T-helper 9 cell (primary cell): ENCODE data around the gene GRHL1.

Experiments
- DNase-seq: peaks from one replicate; pipeline ENCODE4 v3.0.0-alpha.2; 2020

Gene GRHL1

DNA sequence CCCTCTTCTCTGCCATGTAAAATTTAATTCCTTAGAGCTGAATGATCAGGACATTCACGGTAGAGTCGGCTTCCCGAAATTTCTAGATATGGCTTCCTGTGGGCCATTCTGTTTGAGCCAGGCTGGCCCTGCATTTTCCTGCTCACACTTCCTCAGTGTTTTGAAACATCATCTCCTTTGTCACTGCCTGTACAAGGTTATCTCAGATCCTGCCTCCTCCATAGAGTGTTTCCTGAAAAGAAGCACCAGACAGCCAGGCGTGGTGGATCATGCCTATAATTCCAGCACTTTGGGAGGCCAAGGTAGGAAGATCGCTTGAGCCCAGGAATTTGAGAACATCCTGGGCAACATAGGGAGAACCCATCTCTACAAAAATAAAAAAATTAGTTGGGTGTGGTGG lies 43.6 kb downstream of the GRHL1 start:
- no peak for DNase-seq

DNA sequence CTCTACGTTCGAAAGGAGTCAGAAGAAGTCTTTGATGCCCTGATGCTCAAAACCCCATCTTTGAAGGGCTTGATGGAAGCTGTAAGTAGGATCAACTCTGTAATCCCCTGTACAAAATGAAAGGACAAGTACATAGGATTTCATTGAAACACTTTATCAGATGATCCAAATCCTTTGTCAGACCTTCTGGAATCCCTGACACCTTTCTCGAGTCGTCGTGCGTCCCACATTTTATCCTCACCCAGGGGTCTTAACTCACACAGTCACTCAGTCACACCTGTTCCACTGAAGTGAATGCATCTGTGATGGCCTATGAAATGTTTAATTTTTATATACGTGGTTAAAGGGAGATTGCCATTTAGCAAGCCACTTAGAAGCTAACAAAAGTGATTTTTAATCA lies 44.8 kb downstream of the GRHL1 start:
- no peak for DNase-seq

DNA sequence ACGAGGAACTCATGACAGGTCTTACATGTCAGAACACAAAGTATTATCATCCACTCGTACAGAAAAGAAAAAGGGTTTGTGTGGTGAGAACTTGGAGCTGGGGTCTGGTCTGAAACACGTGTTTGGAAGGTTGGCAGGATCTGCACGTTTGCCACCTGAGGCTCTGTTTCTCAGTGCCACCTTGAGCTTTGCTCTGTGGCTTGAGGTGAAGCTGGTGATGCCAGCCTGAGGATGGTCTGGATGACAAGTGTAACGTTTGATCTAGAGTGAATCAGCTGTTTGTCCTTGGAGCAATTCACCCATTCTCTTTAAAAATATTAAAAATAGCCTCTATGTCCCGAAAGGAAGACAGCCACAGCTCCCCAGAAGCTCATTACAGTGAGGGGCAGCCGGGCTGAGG lies 46.4 kb downstream of the GRHL1 start:
- DNase-seq, result no peak

DNA sequence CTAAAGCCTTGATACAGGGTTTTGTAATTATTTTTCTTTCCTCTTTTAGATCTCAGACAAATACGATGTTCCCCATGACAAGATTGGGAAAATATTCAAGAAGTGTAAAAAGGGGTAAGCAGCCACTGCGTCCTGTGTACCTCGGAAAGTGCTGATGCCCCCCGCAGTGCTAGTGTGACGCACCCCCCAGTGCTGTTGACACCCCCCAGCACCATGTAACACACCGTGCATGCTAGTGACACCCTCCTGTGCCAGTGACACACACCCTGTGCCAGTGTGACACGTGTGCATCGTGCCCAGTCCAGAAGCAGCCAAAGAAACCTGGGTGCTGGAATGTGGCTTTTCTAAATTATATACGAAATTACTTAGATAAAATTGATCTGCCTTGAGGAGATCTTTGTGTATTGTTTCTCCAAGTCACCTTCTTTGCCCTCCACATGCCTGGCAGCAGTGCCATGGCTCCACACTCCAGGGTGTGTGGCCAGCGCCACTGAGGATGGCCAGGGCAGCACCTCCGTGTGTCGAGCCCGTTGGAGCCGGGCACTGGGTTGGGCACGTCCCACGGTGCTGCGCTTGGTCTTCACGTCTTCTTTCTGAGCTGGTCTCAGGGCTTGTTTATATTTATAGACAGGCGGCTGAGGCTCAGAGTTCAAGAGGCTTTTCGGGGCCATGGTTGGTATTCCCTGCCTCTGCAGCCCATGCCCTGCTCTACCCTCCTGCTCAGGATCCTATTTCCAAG lies 47.6 kb downstream of the GRHL1 start:
- no peak for DNase-seq

DNA sequence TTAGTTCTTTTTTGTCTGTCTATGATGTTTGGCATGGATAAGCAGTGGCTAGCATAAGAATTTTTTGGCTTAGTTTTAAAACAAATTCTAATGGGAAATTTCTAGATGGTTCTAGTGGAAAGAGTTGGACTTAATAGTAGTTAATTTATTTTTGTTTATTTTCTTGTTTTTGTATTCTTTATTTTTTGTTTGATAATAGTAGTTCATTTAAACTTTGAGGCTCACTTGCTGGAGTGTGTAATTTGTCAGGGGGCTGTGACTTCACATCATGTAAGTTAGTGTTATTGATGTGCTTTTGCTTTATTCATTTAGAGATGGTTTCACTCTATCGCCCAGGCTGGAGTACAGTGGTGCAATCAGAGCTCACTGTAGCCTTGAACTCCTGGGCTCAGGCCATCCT lies 48.2 kb downstream of the GRHL1 start:
- DNase-seq, result no peak

DNA sequence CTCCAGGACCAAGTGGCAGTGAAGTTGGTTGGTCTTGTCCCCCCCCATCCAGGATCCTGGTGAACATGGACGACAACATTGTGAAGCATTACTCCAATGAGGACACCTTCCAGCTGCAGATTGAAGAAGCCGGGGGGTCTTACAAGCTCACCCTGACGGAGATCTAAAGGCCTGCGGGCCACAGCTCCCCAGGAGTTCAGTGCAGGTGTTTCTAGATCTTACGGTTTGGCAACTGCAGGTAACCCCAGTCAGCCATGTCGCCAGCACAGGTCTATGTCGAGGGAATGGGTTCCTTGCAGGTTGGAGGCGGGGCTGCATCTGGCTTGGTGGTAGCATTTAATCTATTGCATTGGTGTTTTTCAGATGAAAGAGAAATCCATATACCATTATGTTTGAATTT lies 49.0 kb downstream of the GRHL1 start:
- DNase-seq, result no peak

DNA sequence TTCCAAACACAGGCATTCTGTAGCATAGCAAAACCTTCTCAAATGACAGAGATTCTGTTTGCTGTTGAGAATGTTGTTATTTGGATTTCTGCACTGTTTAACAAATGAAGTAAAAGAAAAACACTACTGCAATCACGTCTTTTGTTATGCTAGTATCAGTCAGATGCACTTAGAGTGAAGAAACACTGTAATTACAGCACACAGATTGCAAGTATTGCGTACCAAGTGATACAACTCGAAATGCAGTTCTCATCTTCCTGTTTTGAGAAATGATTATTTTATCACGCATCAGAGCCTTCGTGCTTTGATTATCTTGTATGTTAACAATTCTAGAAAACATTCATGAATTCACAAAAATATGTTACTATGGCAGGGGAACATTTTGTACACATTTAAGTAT lies 50.1 kb downstream of the GRHL1 start:
- no peak for DNase-seq

DNA sequence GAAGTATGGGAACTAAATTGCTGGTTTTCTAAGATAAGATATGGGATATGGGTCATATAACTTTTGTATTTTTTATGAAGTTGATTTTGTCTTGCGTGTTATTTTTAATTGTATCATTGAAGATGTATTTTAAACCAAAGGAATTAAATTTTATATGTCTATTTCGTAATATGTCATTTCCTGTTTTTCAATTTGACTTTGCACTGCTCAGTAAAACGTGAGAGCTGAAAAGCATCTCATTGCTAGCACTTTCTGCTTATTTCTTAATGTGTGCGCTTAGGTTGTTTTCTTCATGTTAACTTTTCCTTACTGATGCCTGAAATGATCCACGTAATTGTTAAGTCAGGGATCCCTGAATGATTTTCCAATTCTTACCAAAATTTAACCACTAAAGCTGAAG lies 50.6 kb downstream of the GRHL1 start:
- DNase-seq, result no peak

DNA sequence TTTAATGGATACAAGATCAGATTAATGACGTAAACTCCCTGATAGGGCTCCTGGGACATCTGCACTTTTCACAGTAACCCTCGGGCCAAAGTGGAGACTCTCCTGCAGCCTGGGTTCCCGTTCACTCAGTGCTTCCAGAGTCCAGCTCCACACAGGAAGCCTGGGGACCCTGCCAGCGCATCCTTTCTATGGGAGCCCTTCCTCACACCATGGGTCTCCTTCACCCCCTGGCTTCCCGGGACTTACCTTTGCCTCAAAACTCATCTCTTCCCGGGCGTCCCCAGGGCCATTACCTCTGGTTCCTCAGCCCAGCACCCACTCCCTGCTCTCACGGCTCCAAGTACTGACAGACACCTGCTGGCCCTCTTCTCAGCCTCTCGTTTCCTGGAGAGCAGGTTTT lies 51.2 kb downstream of the GRHL1 start:
- DNase-seq, result no peak

DNA sequence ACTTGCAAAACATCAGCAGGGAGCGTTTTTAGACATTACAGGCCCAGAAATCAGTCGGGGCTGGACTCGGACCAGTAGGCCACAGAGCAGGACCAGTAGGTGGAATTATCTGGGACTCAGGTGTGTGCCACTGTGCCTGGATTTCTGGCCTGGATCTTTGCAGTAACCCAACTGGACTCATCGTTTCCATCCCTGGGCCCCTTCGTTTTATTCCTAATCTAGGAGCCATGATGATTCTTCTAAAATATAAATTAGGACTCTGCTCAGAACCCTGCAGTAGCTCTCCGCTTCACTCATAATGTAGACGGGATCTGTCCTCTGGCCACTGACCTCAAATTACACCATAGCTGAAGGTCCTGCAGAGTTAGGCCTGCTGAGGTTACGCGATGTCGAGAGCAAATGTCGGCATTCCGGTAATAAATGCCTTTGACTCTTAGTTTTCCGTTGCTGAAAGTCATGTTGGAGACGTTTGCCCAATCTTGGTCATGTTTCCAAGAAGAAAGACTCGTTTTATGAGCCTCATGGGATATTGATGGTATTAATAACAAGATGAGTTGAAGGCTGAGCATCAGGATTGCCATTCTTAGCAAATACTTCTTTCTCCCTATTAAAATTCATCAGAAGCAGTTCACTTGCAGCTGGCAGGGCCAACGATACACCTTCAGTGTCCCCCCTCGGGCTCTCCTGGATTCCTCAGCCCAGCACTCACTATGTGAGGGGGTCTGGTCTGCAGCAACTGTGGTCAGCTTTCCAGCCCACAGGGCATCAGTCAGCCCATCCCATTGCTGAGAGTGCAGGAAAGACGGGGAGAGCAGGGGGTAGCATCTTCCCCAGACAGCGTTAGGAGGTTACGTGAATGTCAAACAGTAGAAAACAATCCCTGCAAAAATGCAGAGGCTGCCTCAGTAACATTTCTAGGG lies 52.0 kb downstream of the GRHL1 start:
- no peak for DNase-seq

DNA sequence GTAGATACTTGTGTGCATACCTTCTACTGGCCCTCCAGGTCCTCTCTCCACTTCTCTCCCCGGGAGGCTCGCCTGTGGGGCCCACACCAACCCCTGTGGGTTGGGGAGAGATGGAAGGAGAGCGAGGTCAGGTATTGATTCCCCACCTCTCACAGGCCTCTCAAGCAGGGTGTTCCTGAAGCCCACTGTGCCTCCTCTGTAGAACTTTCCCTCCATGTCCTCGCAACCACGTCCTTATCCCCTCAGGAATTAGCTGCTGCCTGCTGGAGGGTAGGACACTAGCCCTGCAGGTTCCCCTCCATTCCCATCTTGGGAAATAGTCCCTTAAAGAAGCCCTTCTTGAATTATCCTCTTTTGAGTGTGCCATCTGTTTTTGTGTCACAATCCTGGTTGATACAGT lies 52.9 kb downstream of the GRHL1 start:
- no peak for DNase-seq

DNA sequence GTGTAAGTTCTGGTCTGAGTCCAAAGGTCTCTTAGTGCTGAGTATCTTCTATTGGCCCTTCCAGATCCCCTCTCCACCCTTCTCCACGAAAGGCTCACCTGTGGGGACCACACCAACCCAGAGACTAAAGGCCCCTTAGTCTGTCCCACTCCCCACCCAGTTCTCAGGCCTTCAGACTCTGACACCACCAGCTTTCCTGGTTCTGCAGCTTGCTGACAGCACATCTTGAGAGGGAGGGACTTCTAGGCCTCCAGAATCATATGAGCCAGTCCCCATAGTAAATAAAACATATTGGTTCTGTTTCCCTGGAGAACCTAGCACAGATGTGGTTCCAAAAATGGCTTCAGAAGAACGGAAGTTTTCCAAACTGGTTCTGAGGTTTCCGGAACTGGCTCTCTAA lies 53.3 kb downstream of the GRHL1 start:
- no peak for DNase-seq

DNA sequence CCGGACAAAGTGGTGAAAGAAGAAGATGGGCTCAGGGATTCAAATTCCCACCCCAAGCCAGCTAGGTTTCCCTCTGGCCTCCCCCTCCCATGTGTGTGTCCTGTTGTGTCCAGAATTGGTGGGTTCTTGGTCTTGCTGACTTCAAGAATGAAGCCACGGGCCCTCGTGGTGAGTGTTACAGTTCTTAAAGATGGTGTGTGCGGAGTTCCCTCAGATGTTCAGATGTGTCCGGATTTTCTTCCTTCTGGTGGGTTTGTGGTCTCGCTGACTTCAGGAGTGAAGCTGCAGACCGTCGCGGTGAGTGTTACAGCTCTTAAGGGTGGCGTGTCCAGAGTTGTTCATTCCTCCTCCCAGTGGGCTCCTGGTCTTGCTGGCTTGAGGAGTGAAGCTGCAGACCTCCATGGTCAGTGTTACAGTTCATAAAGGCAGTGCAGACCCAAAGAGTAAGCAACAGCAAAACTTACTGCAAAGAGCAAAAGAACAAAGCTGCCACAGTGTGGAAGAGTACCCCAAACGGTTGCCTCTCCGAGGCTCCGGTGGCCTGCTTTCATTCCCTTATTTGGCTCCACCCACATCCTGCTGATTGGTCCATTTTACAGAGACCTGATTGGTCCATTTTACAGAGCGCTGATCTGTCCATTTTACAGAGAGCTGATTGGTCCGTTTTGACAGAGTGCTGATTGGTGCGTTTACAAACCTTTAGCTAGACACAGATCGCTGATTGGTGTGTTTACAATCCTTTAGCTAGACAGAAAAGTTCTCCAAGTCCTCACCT lies 54.2 kb downstream of the GRHL1 start:
- DNase-seq, result no peak

DNA sequence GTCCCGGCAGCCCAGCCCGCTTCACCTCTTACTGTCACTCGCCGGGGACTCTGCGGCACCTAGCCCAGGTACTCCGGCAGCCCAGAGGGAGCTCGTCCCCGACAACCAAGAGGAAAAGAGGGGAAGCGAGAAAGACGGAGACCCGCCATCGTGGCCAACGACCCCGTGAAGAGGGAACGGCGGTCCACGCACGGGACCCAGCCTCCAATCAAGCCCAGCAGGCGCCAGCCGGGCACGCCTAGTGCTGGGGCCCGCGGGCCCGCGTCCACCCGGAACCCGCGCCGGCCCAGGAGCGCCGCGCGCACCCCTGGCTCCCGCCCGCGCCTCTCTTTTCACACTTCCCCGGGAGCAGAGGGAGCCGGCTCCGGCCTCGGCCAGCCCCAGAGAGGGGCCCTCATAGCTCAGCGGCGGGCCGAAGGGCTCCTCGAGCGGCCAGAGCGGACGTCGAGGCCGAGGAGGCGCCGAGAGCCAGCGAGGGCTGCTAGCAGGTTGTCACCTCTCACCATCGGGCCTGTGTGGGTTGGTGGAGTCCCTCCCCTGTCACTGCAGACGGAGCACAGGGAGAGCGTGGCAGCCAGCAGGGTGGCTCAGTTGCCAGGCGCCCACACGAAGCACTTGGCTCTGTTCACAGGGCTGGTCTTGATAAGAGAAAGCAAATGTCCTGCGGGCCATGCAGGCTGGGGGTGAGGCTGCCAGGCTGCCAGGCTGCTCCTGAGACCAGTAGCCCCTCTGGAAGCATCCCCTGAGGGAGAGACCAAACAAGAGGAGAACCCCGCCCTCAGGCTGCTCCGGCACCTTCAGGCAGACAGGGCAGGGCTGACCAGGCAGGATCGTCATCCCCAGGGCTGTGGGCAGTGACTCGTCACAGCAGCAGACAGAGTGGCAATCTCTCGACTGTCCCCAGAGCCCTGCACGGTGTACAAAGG lies 55.0 kb downstream of the GRHL1 start:
- no peak for DNase-seq

DNA sequence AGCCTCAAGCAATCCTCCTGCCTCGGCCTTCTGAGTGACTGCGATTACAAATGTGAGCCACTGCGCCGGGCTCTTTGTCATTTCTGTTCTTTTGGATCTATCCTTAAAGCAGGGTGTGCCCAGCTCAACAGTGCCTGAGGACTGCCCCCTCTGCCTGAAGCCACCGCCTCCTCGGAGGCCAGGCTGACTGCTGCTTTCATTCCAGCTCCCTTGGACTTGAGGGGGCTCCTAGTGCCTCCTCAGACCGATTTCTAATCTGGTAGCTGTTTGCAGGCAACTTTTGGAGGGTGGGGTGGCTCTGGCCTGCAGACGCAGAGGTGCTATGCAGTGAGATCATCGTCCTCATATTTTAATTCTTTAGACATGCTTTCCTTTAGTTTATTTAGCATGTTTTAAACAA lies 55.9 kb downstream of the GRHL1 start:
- DNase-seq, result no peak

DNA sequence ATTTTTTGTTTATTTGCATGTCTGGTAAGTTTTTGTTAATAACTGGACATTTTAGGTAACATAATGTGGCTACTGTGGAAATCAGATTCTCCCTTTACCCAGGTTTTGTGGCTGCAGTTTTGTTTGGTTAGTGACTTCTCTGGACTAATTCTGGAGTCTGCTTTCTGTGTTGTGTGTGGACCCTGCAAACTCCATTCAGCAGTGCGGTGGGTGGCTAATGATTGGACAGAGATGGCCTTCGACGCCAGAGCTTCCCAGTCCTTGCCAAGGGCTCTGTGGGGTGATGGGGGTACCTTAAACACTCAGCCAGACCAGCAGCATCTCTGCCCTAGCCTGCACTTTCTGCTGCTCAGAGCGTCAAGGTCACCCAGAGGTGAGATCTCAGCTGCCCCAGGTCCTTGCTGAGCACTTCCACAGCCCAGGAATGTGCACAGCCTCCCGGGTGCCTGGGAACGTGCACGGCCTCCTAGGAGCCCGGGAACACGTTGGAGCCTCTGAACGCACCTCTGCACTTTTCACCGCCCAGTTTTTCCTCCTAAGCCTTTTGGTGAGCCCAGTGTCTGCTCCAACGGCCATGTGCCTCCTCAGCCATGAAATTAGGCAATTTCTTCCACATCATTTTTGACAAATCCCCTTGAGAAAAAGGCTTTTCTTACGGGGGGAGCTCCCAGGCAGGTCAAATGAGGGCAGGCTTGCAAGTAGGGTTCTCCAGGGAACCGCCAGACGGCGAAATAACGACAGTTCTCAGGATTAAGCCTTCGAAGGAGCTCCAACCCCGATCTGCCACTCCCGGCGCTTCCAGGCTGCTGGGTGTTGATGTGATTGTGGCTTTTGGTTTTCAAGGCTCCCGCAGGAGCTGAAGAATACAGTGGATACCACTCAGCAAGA lies 56.7 kb downstream of the GRHL1 start:
- DNase-seq, result no peak

DNA sequence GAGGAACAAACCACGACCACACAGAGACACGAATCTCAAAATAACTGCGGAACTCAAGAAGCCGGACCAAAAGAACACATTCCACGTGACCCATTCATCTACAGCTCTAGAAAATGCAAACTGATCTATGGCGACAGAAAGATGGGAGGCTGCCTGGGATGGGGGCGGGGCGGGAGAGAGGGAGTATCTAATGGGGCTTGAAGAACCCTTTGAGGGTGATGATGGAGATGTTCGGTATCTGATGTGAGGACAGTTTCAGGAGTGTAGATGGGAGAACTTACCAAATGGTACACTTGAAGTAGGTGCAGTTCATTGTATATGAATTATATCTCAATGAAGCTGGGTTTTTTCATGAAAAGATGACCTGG lies 57.3 kb downstream of the GRHL1 start:
- no peak for DNase-seq

DNA sequence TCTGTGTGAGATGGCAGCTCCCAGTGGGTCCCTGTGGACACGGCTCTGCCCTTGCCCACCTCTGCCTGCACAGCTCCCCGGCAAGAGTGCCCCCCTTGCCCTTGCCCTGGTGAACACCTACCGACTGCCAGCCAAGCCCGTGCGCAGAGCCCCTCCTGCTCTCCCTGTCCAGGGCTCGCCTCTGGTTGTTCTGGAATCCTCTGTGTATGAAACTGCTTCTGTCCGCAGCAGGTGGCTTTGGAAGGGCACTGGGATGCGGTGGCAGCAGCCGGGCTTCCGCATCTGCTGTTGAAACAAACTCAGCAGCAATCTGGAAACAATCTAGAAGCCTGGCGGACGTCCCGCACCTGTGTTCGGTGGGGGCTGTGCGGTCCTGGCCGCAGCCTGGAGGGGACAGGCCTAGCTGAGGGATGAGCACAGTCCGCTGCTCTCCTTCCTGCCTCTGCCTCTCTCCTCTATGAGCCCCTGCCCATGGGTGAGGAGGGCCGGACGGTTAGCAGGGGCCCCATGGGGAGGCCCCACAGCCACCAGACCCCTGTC lies 57.8 kb downstream of the GRHL1 start:
- no peak for DNase-seq

DNA sequence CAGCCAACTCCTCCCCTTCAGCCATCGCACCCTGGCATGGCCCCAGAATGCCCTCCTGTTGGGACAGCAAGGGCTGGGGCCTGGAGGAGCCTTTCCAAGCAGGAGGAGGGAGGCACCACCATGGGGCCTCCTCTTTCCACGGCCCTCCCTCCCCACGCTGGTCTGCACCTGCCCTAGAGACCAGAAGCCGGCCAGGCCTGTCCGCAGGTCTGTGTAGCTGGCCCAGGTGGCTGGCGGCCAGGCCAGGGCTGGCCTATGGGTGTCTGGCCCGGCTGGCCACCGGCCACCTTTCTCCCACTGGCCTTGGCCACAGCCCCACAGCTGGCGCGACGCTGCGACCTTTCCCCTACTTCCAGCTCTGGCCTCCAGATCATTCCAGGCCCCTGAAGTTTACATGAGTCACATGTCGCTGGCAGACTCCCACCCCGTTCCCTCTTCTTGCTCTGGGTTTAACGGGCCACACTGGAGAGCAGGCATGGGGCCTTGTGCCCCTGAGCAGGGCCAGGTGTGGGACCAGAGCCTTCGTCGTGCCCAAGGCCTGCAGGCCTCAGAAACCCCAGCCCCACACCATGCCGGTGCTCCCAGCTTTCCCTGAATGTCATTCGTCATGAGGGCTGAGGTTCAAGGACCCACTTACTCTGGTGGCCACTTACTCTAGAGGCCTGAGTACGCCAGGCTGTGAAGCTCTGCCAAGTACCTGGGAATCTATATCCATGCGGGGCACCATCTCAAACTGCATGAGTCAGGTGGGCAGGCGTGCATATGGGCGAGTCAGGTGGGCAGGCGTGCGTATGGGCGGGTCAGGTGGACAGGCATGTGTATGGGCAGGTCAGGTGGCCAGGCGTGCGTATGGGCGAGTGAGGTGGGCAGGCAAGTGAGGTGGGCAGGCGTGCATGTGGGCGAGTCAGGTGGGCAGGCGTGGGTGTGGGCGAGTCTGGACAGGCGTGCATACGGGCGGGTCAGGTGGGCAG lies 58.6 kb downstream of the GRHL1 start:
- DNase-seq, result no peak
